ENCODE measurements around the gene BLACAT1.

DNA sequence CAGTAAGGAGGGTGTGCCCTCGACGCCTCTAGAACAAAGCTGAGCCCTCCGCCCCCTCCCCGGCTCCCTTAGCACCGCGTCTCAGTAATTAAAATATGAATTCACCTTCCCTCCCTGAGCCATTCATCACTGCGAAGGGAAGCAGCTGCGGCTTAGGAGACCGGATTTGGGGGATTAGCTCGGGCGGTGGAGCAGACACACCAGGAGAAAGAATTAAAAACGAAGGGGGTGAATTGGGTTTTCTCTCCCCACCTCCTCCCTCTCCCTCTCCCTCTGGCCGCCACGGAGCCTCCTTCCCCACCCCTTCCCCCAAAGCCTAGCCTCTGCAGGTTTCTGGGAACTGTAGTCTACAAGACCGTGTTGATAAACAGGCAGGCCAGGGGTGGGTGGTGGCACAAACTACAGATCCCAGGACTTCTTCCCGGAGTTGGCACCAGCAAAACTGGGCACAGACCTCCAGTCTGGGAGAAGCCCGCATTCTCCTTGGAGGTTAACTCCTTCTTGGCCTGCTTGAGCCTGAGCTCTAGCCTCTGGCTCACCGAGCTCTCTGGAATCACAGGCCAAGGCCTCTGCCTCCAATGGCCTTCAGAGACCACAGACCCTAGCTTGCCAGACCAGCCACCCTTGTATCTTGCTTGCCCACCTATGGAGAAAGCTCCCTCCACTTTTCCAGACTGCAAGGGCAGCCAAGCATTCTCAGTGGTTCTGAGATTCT lies 10.8 kb downstream of the BLACAT1 start:
- no peak for TF ChIP-seq MAX (IDR thresholded peaks at IDR 0.05)
- TF ChIP-seq EP300 (IDR thresholded peaks at IDR 0.05; ENCODE audit: borderline replicate concordance) = peak; percentile 93
- TF ChIP-seq, protein P1, sequence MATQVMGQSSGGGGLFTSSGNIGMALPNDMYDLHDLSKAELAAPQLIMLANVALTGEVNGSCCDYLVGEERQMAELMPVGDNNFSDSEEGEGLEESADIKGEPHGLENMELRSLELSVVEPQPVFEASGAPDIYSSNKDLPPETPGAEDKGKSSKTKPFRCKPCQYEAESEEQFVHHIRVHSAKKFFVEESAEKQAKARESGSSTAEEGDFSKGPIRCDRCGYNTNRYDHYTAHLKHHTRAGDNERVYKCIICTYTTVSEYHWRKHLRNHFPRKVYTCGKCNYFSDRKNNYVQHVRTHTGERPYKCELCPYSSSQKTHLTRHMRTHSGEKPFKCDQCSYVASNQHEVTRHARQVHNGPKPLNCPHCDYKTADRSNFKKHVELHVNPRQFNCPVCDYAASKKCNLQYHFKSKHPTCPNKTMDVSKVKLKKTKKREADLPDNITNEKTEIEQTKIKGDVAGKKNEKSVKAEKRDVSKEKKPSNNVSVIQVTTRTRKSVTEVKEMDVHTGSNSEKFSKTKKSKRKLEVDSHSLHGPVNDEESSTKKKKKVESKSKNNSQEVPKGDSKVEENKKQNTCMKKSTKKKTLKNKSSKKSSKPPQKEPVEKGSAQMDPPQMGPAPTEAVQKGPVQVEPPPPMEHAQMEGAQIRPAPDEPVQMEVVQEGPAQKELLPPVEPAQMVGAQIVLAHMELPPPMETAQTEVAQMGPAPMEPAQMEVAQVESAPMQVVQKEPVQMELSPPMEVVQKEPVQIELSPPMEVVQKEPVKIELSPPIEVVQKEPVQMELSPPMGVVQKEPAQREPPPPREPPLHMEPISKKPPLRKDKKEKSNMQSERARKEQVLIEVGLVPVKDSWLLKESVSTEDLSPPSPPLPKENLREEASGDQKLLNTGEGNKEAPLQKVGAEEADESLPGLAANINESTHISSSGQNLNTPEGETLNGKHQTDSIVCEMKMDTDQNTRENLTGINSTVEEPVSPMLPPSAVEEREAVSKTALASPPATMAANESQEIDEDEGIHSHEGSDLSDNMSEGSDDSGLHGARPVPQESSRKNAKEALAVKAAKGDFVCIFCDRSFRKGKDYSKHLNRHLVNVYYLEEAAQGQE (IDR thresholded peaks at IDR 0.05; ENCODE audit: low read depth) = no peak
- no peak; the same call in 1 of the 2 replicates for TF ChIP-seq RAD21 (IDR thresholded peaks at IDR 0.05; ENCODE audit: low read depth)
